DOHH2 (cell line): ENCODE results near the gene KCNK15.

ENCODE experiments used
- H3F3A ChIP-seq: fragments of 200-600 bp; sonication (generic), shearing (Covaris generic); 2 replicates; pipeline ENCODE4 v1.6.0; 2016; ENCODE audit warnings: antibody characterized with exemption, mild to moderate bottlenecking; ENCODE audit not compliant: control insufficient read depth, insufficient read depth
- H3K27ac ChIP-seq: fragments of 200-600 bp; sonication (generic); 2 replicates; pipeline ENCODE4 v1.5.1; 2014; ENCODE audit warnings: low read depth, mild to moderate bottlenecking, low read length, moderate library complexity
- H3K27me3 ChIP-seq: fragments of 200-600 bp; sonication (generic); 2 replicates; pipeline ENCODE4 v1.6.1; 2014; ENCODE audit warnings: mild to moderate bottlenecking, low read length, mixed read lengths; ENCODE audit not compliant: control insufficient read depth
- H3K36me3 ChIP-seq: fragments of 200-600 bp; sonication (generic); 2 replicates; pipeline ENCODE4 v1.6.1; 2014; ENCODE audit warnings: mild to moderate bottlenecking, low read length, moderate library complexity, mixed read lengths; ENCODE audit not compliant: control insufficient read depth
- H3K4me1 ChIP-seq: fragments of 200-600 bp; sonication (generic); 2 replicates; pipeline ENCODE4 v1.6.1; 2014; ENCODE audit warnings: mild to moderate bottlenecking, low read length, mixed read lengths; ENCODE audit not compliant: control insufficient read depth
- H3K4me2 ChIP-seq: fragments of 200-600 bp; sonication (generic); 2 replicates; pipeline ENCODE4 v1.6.0; 2014; ENCODE audit warnings: mild to moderate bottlenecking, low read length, moderate library complexity
- H3K4me3 ChIP-seq: fragments of 200-600 bp; sonication (generic); 2 replicates; pipeline ENCODE4 v1.5.1; 2014; ENCODE audit warnings: mild to moderate bottlenecking, low read length, mixed read lengths
- H3K79me2 ChIP-seq: fragments of 200-600 bp; sonication (generic); 2 replicates; pipeline ENCODE4 v1.6.1; 2014; ENCODE audit warnings: mild to moderate bottlenecking, low read length, mixed read lengths; ENCODE audit not compliant: control insufficient read depth
- H3K9me2 ChIP-seq: fragments of 200-600 bp; sonication (generic); replicated peaks from 2 replicates; pipeline ENCODE4 v1.6.1; 2014; ENCODE audit warnings: mild to moderate bottlenecking, low read length, mixed read lengths; ENCODE audit not compliant: control insufficient read depth
- H3K9me3 ChIP-seq: fragments of 200-600 bp; sonication (generic); 2 replicates; pipeline ENCODE4 v1.6.1; 2014; ENCODE audit warnings: antibody characterized with exemption, low read length, mixed read lengths; ENCODE audit not compliant: control insufficient read depth, insufficient read depth
- H4K20me1 ChIP-seq: fragments of 200-600 bp; sonication (generic); 2 replicates; pipeline ENCODE4 v1.6.0; 2014; ENCODE audit warnings: low read depth, mild to moderate bottlenecking, antibody characterized with exemption, low read length, moderate library complexity; ENCODE audit not compliant: control insufficient read depth, insufficient read depth
- EZH2phosphoT487 ChIP-seq: fragments of 200-600 bp; sonication (generic); IDR thresholded peaks from 2 replicates; pipeline ENCODE4 v1.6.1; 2017; ENCODE audit warnings: borderline replicate concordance, mild to moderate bottlenecking, antibody characterized with exemption, low read length, moderate library complexity, mixed read lengths
- TF ChIP-seq, protein P1 (sequence below): fragments of 200-600 bp; sonication (generic); IDR thresholded peaks from one replicate; pipeline ENCODE4 v1.5.1; 2014; ENCODE audit warnings: antibody characterized with exemption, mild to moderate bottlenecking, low read depth, low read length; ENCODE audit not compliant: poor library complexity, severe bottlenecking

Gene KCNK15

DNA sequence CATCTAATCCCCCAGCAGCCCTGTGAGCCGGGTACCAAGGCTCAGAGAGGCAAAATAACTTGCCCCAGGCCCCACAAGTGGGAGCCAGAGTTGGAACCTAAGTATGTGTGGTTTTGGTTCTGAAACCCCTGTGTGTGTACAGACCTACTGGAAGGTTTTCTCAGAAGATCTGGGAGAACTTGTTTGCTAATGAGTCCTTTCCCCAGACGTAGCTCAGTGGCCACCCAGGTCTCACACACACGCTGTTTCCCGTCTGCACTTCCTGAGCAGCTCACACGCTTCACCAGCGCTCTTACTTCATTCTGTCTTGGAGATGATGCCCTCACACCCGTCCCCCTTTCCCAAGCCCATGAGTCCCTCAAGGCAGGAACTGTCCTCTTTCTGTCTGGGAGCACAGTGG is 22.3 kb upstream of the KCNK15 start:
- Histone ChIP-seq H3K27ac (no peak overlapping the region), H3K9me2 (no peaks in the 10 kb centered on the region), H4K20me1 (no peaks in the 10 kb centered on the region), H3K79me2 (no peaks in the 10 kb centered on the region), H3K4me1 (no peaks in the 10 kb centered on the region), H3K27me3 (no peaks in the 10 kb centered on the region), H3K4me2 (no peak overlapping the region), H3K36me3 (no peaks in the 10 kb centered on the region), H3K4me3 (no peak overlapping the region), H3F3A (no peaks in the 10 kb centered on the region), H3K9me3 (no peaks in the 10 kb centered on the region)
- TF ChIP-seq, protein P1, sequence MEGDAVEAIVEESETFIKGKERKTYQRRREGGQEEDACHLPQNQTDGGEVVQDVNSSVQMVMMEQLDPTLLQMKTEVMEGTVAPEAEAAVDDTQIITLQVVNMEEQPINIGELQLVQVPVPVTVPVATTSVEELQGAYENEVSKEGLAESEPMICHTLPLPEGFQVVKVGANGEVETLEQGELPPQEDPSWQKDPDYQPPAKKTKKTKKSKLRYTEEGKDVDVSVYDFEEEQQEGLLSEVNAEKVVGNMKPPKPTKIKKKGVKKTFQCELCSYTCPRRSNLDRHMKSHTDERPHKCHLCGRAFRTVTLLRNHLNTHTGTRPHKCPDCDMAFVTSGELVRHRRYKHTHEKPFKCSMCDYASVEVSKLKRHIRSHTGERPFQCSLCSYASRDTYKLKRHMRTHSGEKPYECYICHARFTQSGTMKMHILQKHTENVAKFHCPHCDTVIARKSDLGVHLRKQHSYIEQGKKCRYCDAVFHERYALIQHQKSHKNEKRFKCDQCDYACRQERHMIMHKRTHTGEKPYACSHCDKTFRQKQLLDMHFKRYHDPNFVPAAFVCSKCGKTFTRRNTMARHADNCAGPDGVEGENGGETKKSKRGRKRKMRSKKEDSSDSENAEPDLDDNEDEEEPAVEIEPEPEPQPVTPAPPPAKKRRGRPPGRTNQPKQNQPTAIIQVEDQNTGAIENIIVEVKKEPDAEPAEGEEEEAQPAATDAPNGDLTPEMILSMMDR: no peak
- TF ChIP-seq EZH2phosphoT487: no peak

DNA sequence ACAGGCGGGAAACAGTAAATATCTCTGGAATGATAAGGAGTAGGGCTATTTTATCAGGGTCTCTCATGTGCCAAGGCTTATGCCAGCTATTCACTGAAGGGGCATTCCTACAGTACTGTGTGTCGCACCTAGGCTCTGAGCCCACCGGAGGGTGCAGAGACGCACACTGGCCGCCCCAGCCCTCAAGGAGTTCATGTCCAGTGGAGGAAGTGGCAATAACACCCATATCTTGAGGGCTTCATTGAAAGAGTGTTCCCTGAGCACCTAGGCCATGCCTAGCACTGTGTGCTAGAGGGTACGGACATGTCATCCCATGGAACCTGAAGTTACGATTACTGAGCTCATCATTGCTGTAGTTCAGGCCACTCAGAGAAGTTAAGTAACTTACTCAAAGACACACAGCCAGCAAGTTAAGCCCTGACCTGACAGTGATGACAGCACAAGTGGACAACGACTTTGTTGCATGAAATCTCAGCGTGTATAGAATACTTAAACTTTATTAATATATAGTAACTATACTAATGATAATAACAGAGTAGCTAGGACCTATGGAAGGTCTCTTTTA is 21.8 kb upstream of the KCNK15 start:
- Histone ChIP-seq H3K4me3 (no peak overlapping the region), H3K27ac (no peak overlapping the region), H3K36me3 (no peaks in the 10 kb centered on the region), H3K9me2 (no peaks in the 10 kb centered on the region), H3K4me2 (no peak overlapping the region), H3K9me3 (no peaks in the 10 kb centered on the region), H3K27me3 (no peaks in the 10 kb centered on the region), H3F3A (no peaks in the 10 kb centered on the region), H3K4me1 (no peaks in the 10 kb centered on the region), H4K20me1 (no peaks in the 10 kb centered on the region), H3K79me2 (no peaks in the 10 kb centered on the region)
- TF ChIP-seq EZH2phosphoT487: no peak
- TF ChIP-seq, protein P1: no peak

DNA sequence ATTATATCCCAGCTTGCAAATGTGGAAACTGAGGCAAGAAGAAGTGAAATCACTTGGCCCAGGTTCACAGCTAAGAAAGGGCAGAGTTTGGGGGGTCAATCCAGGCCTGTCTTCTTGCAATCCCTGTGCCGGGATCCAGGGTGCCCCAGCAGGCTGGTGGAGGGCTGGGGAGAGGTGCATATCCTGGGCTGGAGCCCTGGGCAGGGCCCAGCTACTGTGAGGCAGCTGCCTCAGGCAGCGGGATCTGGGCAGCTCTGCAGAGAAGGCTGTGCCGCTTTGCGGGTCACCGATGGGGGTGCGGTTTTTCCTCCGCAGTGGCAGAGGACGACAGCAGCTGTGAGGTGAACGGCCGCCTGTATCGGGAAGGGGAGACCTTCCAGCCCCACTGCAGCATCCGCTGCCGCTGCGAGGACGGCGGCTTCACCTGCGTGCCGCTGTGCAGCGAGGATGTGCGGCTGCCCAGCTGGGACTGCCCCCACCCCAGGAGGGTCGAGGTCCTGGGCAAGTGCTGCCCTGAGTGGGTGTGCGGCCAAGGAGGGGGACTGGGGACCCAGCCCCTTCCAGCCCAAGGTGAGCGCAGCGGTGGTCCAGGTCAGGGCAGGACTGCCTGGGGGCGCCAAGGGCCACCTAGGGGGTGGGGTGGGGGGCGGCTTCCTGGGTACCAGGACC is 21.1 kb upstream of the KCNK15 start:
- no peaks in the 10 kb centered on the region for H3K79me2 ChIP-seq
- no peaks in the 10 kb centered on the region for H4K20me1 ChIP-seq
- no peaks in the 10 kb centered on the region for H3K9me3 ChIP-seq
- no peaks in the 10 kb centered on the region for H3K4me1 ChIP-seq
- TF ChIP-seq EZH2phosphoT487: no peak
- TF ChIP-seq, protein P1: no peak
- H3F3A ChIP-seq: no peaks in the 10 kb centered on the region
- H3K4me3 ChIP-seq: no peak overlapping the region
- no peak overlapping the region for H3K27ac ChIP-seq
- H3K4me2 ChIP-seq: no peak overlapping the region
- no peaks in the 10 kb centered on the region for H3K36me3 ChIP-seq
- H3K9me2 ChIP-seq: no peaks in the 10 kb centered on the region
- H3K27me3 ChIP-seq: no peaks in the 10 kb centered on the region
